HUES6 (cell line): ENCODE results near the gene GPHN.

Experiments used
- H3K27ac ChIP-seq: 2 replicates; pipeline ENCODE4 v1.7.0; 2013; ENCODE audit warnings: low read depth, mild to moderate bottlenecking, low read length, inconsistent platforms
- H3K27me3 ChIP-seq: 2 replicates; pipeline ENCODE4 v1.6.1; 2013; ENCODE audit warnings: low read length; ENCODE audit not compliant: control insufficient read depth, insufficient read depth
- H3K36me3 ChIP-seq: 2 replicates; pipeline ENCODE4 v1.6.1; 2013; ENCODE audit warnings: low read length; ENCODE audit not compliant: control insufficient read depth, insufficient read depth
- H3K4me1 ChIP-seq: 2 replicates; pipeline ENCODE4 v1.6.1; 2013; ENCODE audit warnings: low read length; ENCODE audit not compliant: control insufficient read depth, insufficient read depth
- H3K4me3 ChIP-seq: 2 replicates; pipeline ENCODE4 v1.5.1; 2013; ENCODE audit warnings: low read depth, low read length
- H3K9ac ChIP-seq: one replicate; pipeline ENCODE4 v1.6.1; 2013; ENCODE audit warnings: mild to moderate bottlenecking, low read length
- H3K9me3 ChIP-seq: 2 replicates; pipeline ENCODE4 v1.6.1; 2013; ENCODE audit warnings: low read depth, low read length; ENCODE audit not compliant: control insufficient read depth, insufficient read depth

Gene GPHN

DNA sequence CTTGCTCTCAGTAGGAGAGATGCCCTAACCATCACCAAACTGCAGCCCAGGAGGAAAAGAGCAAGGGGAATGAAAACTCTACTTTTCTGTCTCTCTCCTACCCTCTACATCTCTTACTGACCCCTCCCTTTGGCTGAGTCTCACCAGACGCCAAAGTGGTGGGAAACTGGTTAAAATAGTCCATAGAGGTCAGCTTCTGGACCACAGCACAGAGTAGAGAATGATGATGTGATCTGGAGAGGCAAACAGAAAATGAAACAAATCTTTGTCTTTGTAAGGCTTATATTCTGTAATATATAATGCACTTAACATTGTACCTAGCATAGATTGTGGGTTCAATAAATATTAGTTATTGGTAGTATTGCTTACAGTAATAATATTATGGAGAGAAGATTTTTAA is 600.3 kb downstream of the GPHN start:
- Histone ChIP-seq H3K27ac (no peak overlapping the region), H3K36me3 (no peaks in the 10 kb centered on the region), H3K27me3 (no peaks in the 10 kb centered on the region), H3K4me1 (no peaks in the 10 kb centered on the region; the same call in 1 of the 2 replicates), H3K9ac (no peak overlapping the region), H3K4me3 (no peak overlapping the region), H3K9me3 (no peaks in the 10 kb centered on the region)

DNA sequence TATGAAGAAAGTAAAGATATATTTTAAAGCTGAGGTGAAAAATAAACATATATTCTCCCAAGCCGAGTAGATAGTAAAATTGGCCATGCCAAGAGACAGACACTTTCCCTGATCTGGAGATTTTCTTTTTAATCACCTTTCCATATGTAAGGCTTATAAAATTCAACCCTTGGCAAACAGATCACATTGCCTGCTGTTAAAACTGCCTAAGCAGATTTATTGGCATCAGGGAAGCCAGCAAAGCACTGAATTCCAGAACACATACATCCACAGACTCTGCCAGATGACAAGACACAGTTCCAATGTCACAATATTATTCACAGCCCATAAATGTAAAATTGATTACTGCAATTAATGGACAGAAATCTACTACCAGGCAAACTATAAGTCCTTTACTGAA is 603.1 kb downstream of the GPHN start:
- no peaks in the 10 kb centered on the region for H3K36me3 ChIP-seq
- no peaks in the 10 kb centered on the region for H3K27me3 ChIP-seq
- H3K9ac ChIP-seq, result no peak overlapping the region
- H3K9me3 ChIP-seq, result no peaks in the 10 kb centered on the region
- H3K4me3 ChIP-seq, result no peak overlapping the region
- no peak overlapping the region for H3K27ac ChIP-seq
- H3K4me1 ChIP-seq, result no peaks in the 10 kb centered on the region; the same call in 1 of the 2 replicates

DNA sequence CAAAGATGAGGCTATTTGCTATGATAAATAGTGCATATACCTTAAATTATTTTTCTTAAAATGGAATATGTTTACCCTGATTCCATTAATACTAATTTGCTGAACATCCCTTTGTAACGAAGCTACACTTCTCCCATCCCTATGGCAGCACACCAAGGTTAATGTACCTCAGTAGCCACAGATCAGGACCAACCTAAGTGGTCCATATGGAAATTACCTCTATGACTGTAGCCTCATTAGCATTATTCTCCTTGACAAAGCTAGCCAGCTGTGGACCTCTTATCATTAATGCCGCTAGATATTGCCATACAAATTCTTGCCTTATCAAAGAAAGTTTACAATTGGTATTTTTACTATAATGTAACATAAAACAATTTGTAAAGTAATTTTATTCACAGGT is 604.4 kb downstream of the GPHN start:
- Histone ChIP-seq H3K9me3 (no peaks in the 10 kb centered on the region), H3K27me3 (no peaks in the 10 kb centered on the region), H3K36me3 (no peaks in the 10 kb centered on the region), H3K4me1 (peaks cover 3% of the 10 kb centered on the region), H3K4me3 (no peak overlapping the region), H3K9ac (no peak overlapping the region), H3K27ac (no peak overlapping the region)

DNA sequence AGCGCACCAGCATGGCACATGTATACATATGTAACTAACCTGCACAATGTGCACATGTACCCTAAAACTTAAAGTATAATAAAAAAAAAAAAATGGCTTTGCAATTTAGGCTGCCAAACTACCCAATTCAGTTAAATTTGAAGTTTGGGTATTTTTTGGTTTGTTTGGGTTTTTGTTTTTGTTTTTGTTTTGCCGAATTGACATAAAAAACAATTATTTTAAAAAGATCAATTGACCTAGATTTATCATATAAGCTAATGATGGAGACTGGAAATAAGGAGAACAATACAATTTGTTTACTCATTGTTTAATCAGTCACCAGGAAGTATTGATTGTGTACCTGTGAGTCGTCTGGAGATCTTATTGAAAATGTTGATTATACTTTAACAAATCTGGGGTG is 619.2 kb downstream of the GPHN start:
- no peaks in the 10 kb centered on the region for H3K9me3 ChIP-seq
- H3K4me3 ChIP-seq, result no peak overlapping the region
- no peak overlapping the region for H3K9ac ChIP-seq
- no peaks in the 10 kb centered on the region for H3K4me1 ChIP-seq
- no peaks in the 10 kb centered on the region for H3K36me3 ChIP-seq
- no peaks in the 10 kb centered on the region for H3K27me3 ChIP-seq
- no peak overlapping the region for H3K27ac ChIP-seq

DNA sequence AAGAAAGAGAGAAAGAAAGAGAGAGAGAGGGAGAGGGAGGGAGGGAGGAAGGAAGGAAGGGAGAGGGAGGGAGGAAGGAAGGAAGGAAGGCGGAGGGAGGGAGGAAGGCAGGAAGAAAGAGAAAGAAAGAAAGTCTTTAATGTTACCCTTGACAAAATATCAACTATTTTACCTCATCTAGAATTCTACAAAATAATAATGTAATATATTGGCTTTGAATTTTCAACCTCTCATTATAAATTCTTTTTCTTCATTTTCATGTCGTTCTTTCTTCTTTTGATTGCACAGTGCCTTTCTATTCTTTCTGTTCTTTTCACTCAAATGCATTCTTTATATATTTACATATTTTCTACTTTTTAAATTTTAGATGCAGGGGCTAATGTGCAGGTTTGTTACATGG is 621.8 kb downstream of the GPHN start:
- H3K4me1 ChIP-seq, result 0 out of 2 replicates have a peak, but pooled peaks cover 3% of the 10 kb centered on the region

DNA sequence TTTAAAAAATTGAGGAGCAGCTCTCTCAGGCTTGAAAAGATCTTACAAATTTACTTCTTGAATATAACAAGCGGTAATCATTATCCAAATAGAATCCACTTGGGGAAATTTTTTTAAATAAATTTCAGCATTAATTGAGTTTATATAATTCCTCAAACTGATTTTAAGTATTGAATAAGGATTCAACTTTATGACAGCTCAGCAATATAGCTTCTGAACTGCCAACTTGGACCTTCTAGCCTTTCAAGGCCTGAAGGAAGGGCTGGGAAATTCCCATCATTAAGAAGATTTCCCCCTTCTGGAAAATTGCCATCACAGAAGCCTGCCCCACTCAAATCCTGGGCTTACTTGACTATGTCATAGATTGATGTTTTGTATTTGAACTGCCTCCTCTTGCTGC is 623.7 kb downstream of the GPHN start:
- no peak overlapping the region for H3K9ac ChIP-seq
- H3K36me3 ChIP-seq, result no peaks in the 10 kb centered on the region
- 0 out of 2 replicates have a peak, but pooled peaks cover 3% of the 10 kb centered on the region for H3K4me1 ChIP-seq
- no peak overlapping the region for H3K4me3 ChIP-seq
- H3K27me3 ChIP-seq, result no peaks in the 10 kb centered on the region
- no peak overlapping the region for H3K27ac ChIP-seq
- H3K9me3 ChIP-seq, result no peaks in the 10 kb centered on the region

More for the DNA sequence above, 621.8 kb downstream of the GPHN start:
- Histone ChIP-seq H3K27ac (no peak overlapping the region), H3K9ac (no peak overlapping the region), H3K9me3 (no peaks in the 10 kb centered on the region), H3K27me3 (no peaks in the 10 kb centered on the region), H3K36me3 (no peaks in the 10 kb centered on the region), H3K4me3 (no peak overlapping the region)

DNA sequence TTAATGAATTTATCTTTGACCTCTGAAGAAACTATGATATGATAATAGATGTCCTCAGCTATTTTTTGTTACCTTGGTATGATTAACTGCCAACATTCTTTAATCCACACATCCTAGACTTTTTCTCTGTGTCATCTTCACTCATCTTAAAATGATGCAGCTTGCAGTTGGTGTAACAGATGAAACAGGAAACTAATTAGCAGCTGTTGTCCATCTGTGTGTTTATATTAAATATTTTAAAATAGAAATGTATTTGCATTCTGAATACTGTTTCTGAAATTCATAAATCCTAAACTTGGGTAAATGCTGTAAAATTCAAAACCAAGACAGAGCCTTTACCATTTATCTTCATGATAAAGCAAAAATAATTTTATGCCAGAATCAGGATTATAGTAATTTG is 625.2 kb downstream of the GPHN start:
- H3K27ac ChIP-seq, result no peak overlapping the region
- H3K36me3 ChIP-seq, result no peaks in the 10 kb centered on the region
- no peaks in the 10 kb centered on the region for H3K9me3 ChIP-seq
- H3K27me3 ChIP-seq, result no peaks in the 10 kb centered on the region
- 0 out of 2 replicates have a peak, but pooled peaks cover 3% of the 10 kb centered on the region for H3K4me1 ChIP-seq
- H3K4me3 ChIP-seq, result no peak overlapping the region
- no peak overlapping the region for H3K9ac ChIP-seq

DNA sequence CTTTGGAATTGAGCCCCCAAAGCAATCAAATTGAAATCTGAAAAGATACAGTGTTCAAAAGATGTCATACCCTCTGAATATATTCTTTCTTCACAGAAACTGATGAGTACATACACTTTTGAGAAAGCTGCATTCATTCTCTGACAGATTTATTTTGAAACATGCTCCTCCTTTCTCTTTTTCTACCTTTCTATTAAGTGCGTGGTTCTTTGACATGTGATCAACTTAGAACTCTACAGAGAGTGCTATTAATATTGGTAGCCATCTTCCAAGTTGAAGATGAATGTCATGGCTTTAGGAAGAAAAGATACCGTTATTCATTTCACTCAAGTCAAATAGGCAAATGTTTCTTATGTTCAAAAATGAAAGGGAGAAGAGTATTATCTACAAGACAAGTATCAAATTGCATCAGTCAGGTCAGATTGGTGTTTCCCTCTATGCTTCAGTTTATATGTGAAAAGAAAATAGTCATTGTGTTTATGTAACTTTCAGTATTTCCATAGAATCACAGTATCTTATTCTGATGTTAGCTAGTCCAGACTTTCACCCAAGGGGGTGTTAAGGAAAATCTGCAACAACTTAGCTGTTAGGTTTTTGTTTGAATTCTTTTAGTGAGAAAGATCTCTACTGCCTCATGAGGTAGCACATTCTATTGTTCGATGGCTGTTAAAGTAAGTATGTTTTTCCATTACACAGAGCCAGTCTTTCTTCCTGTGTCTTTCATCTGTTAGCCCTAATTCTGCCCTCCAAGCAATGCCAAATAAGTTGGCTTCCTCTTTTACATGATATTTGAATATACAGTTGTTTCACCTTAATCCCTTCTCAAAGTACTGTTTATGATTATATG is 625.9 kb downstream of the GPHN start:
- Histone ChIP-seq H3K9me3 (no peaks in the 10 kb centered on the region), H3K9ac (no peak overlapping the region), H3K27me3 (no peaks in the 10 kb centered on the region), H3K4me3 (no peak overlapping the region), H3K4me1 (0 out of 2 replicates have a peak, but pooled peaks cover 3% of the 10 kb centered on the region), H3K36me3 (no peaks in the 10 kb centered on the region), H3K27ac (no peak overlapping the region)

DNA sequence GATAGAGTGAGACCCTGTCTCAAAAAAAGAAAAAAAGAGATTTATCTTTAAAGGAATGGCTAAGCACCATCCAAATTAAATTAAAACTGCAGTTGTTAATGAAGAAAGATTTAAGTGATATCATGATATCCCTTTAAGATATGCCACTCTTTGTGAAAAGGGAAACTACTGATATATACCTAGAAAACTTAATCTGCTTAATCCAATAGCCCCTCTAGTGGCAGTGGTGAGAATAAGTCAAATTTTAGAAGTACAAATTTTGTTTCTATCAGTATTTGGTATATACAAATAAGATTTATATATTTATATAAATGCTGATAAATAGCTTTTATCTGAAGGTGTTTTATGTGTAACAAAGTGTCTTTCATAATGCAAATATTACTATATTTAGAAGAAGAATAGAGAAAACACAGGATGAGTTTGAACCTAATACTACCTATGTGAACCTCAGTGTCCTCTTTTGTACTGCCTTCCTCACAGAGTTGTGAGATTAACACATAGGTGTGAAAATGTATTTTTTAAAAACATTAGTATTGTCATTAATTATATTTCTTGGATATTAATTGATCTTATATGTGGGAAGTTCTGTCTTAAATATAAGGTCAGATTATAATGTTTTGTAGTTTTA is 629.9 kb downstream of the GPHN start:
- Histone ChIP-seq H3K27ac (no peak overlapping the region), H3K4me1 (0 out of 2 replicates have a peak, but pooled peaks cover 3% of the 10 kb centered on the region), H3K36me3 (no peaks in the 10 kb centered on the region), H3K27me3 (no peaks in the 10 kb centered on the region), H3K9me3 (no peaks in the 10 kb centered on the region), H3K9ac (no peak overlapping the region), H3K4me3 (no peak overlapping the region)

DNA sequence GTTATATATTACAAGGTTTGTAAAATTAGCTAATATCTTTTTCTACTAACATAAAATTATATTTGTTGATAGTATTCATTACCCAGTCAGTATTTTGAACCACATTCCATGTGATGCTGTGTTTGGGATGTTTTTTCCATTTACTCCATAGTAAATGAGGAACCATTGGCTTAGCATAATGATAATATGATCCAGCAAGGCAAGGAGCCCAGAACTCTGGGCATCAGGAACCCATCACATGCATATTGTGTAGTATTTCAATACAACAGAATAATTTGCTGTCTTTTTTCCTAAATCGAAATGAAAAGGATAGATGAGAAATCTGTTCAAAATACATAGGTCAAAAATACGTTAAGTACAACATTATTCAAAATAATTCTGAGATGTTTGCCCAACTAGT is 632.6 kb downstream of the GPHN start:
- no peaks in the 10 kb centered on the region for H3K36me3 ChIP-seq
- H3K9ac ChIP-seq, result no peak overlapping the region
- H3K4me1 ChIP-seq, result no peaks in the 10 kb centered on the region

DNA sequence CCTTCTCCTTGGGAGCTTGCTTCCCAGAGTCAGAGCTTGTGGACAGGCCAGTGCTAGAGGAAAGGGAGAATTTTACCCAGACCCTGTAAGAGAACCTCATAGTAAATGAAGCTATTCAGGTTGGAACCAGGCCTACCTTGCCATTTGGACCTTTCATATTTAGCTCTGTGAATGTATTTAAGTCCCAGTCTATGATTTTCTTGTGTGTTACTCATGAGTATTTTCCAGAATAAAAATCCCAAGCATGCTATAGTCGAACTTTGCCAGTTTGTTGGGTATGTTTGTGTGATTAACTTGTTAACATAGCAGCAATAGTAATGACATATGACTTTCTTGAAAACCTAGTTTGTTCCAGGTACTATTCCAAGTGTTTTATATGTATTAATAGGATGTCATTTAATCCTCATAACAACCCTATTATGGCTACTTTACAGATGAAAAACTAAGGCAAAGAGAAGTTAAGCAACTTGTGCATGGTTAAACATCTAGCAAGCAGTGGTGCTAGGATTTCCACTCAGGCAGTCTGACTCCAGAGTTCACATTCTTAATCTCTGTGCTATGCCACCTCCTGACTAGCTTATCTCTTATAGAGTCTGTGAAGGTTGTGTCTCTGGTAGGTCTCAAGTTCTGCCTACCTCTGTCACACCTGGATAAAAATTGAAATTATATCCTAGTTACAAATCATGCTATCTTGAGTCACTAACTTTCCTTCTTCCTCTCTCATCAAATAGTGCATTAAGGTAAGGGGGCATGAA is 633.4 kb downstream of the GPHN start:
- no peaks in the 10 kb centered on the region for H3K4me1 ChIP-seq
- H3K4me3 ChIP-seq, result no peak overlapping the region
- H3K36me3 ChIP-seq, result no peaks in the 10 kb centered on the region
- no peaks in the 10 kb centered on the region for H3K9me3 ChIP-seq
- H3K27ac ChIP-seq, result no peak overlapping the region
- no peak overlapping the region for H3K9ac ChIP-seq
- no peaks in the 10 kb centered on the region for H3K27me3 ChIP-seq

More for the DNA sequence above, 632.6 kb downstream of the GPHN start:
- no peak overlapping the region for H3K27ac ChIP-seq
- H3K27me3 ChIP-seq, result no peaks in the 10 kb centered on the region
- H3K4me3 ChIP-seq, result no peak overlapping the region
- H3K9me3 ChIP-seq, result no peaks in the 10 kb centered on the region
